HCT116 (cell line): ENCODE measurements around the gene PITPNC1. TPM values are rescaled to one million over a fixed set of nuclear protein-coding genes. Genes with fewer than 3 reads are reported as not detected.

Source experiments
- ATAC-seq: fragments of 200-7000 bp; cut with Tn5 transposase; 2 replicates; pipeline ENCODE4 v1.9.1; 2020; ENCODE audit warnings: mild to moderate bottlenecking, moderate library complexity
- BruUV-seq: library from RNA; stranded (reverse); fragments of 400-500 nt; replicated peaks from 2 replicates; lab custom pipeline; 2021; lab: Mats Ljungman, UMichigan
- CTCF ChIA-PET: fragments of 300-600 bp; sonication (Branson Sonifier 250); formaldehyde crosslinking; loops from one replicate; lab custom pipeline; 2021; ENCODE audit warnings: antibody characterized with exemption; lab: Charles Lee
- POLR2A ChIA-PET: fragments of 300-600, 350-600 bp; sonication (Branson Sonifier 250); formaldehyde crosslinking; loops from one replicate; lab custom pipeline; 2021; ENCODE audit warnings: antibody characterized with exemption; lab: Charles Lee
- RAD21 ChIA-PET, 2 experiments: fragments of 300-600 bp; sonication (Branson Sonifier 250); formaldehyde crosslinking; loops; one replicate each; lab custom pipeline; 2023; ENCODE audit warnings: low total read pairs in 2 of 2; ENCODE audit not compliant: uncharacterized antibody in 2 of 2, unreplicated experiment in 2 of 2, low non-redundant PET in 1 of 2; lab: Charles Lee
- DNase-seq: peaks from one replicate; pipeline ENCODE4 v3.0.0-alpha.2; 2010; ENCODE audit warnings: low read depth, low spot score
- H2AFZ ChIP-seq: fragments of 200-600 bp; shearing (Covaris generic), sonication (generic); 2 replicates; pipeline ENCODE4 v1.6.1; 2017; ENCODE audit warnings: low read depth, mixed run types, mixed read lengths, antibody characterized with exemption, low read length; ENCODE audit not compliant: poor library complexity, severe bottlenecking
- H3K27ac ChIP-seq: 2 replicates; pipeline ENCODE4 v1.5.1; 2012; ENCODE audit warnings: low read depth, low read length
- H3K27me3 ChIP-seq: fragments of 200-600 bp; sonication (generic); 2 replicates; pipeline ENCODE4 v1.6.1; 2016; ENCODE audit warnings: mixed run types, low read length, mixed read lengths; ENCODE audit not compliant: insufficient read depth
- H3K36me3 ChIP-seq, 2 experiments: fragments of 200-500 bp in 1 of 2; fragments of 200-600 bp in 1 of 2; sonication (Bioruptor generic) in 1 of 2; sonication (generic) in 1 of 2; 2 replicates each; pipeline versions ENCODE4 v1.5.1 to v1.6.1; 2014 to 2016; ENCODE audit warnings: low read length in 2 of 2, inconsistent platforms in 1 of 2, mixed read lengths in 1 of 2, mixed run types in 1 of 2; ENCODE audit not compliant: insufficient read depth in 2 of 2, control insufficient read depth in 1 of 2
- H3K4me1 ChIP-seq, 2 experiments: fragments of 200-600 bp in 1 of 2; sonication (generic) in 1 of 2; 2 replicates each; pipeline versions ENCODE4 v1.5.1 to v1.6.1; 2012 to 2017; ENCODE audit warnings: low read length in 2 of 2, inconsistent platforms in 1 of 2, mild to moderate bottlenecking in 1 of 2, mixed read lengths in 1 of 2, mixed run types in 1 of 2, moderate library complexity in 1 of 2; ENCODE audit not compliant: insufficient read depth in 2 of 2, control insufficient read depth in 1 of 2
- H3K4me2 ChIP-seq: fragments of 200-600 bp; sonication (generic); 2 replicates; pipeline ENCODE4 v1.6.1; 2017; ENCODE audit warnings: mixed run types, low read length, mixed read lengths
- H3K4me3 ChIP-seq, 2 experiments: fragments of 200-600 bp in 1 of 2; sonication (generic) in 1 of 2; replicated peaks in 1 of 2; 2 replicates each; pipeline ENCODE4 v1.5.1; 2011 to 2016; ENCODE audit warnings: low read length in 2 of 2, control low read depth in 1 of 2, low read depth in 1 of 2, mild to moderate bottlenecking in 1 of 2, mixed read lengths in 1 of 2, mixed run types in 1 of 2
- H3K79me2 ChIP-seq: fragments of 200-600 bp; sonication (generic); 2 replicates; pipeline ENCODE4 v1.6.1; 2017; ENCODE audit warnings: mild to moderate bottlenecking, mixed run types, low read length, moderate library complexity, mixed read lengths; ENCODE audit not compliant: insufficient read depth
- H3K9ac ChIP-seq: fragments of 200-600 bp; sonication (generic); 2 replicates; pipeline ENCODE4 v1.6.1; 2016; ENCODE audit warnings: low read length, mixed read lengths
- H3K9me2 ChIP-seq: fragments of 200-600 bp; sonication (generic), shearing (Covaris generic); 2 replicates; pipeline ENCODE4 v1.6.1; 2017; ENCODE audit warnings: mixed run types, mild to moderate bottlenecking, moderate library complexity; ENCODE audit not compliant: insufficient read depth
- H3K9me3 ChIP-seq, 2 experiments: fragments of 200-500 bp in 1 of 2; fragments of 200-600 bp in 1 of 2; sonication (Bioruptor generic) in 1 of 2; sonication (generic) in 1 of 2; 2 replicates each; pipeline ENCODE4 v1.6.1; 2014 to 2017; ENCODE audit warnings: low read length in 2 of 2, mixed read lengths in 2 of 2, inconsistent platforms in 1 of 2, low read depth in 1 of 2, mild to moderate bottlenecking in 1 of 2, mixed run types in 1 of 2, moderate library complexity in 1 of 2; ENCODE audit not compliant: control insufficient read depth in 1 of 2, insufficient read depth in 1 of 2
- H4K20me1 ChIP-seq: fragments of 200-600 bp; sonication (generic), shearing (Covaris generic); 2 replicates; pipeline ENCODE4 v1.6.1; 2017; ENCODE audit warnings: mixed run types, mild to moderate bottlenecking, moderate library complexity; ENCODE audit not compliant: insufficient read depth
- CEBPB ChIP-seq: IDR thresholded peaks from 2 replicates; pipeline ENCODE4 v1.6.1; 2012; ENCODE audit warnings: low read depth
- ELF1 ChIP-seq: IDR thresholded peaks from 2 replicates; pipeline ENCODE4 v1.6.1; 2012; ENCODE audit warnings: low read depth, borderline replicate concordance
- POLR2AphosphoS5 ChIP-seq: IDR thresholded peaks from 2 replicates; pipeline ENCODE4 v1.6.1; 2011; ENCODE audit warnings: mild to moderate bottlenecking, low read depth, low read length, moderate library complexity
- REST ChIP-seq: IDR thresholded peaks from 2 replicates; pipeline ENCODE4 v1.6.1; 2012; ENCODE audit warnings: low read depth
- SP1 ChIP-seq: IDR thresholded peaks from 2 replicates; pipeline ENCODE4 v1.6.1; 2012; ENCODE audit warnings: low read depth
- SRF ChIP-seq: IDR thresholded peaks from 2 replicates; pipeline ENCODE4 v1.6.1; 2012; ENCODE audit warnings: low read depth
- TCF7L2 ChIP-seq: IDR thresholded peaks from 2 replicates; pipeline ENCODE4 v1.7.0; 2011; ENCODE audit warnings: borderline replicate concordance, inconsistent platforms; ENCODE audit not compliant: insufficient read depth, insufficient read length; ENCODE audit errors: extremely low read depth
- YY1 ChIP-seq: IDR thresholded peaks from 2 replicates; pipeline ENCODE4 v1.6.1; 2011; ENCODE audit warnings: low read length, low read depth, moderate library complexity, mild to moderate bottlenecking; ENCODE audit not compliant: insufficient replicate concordance; ENCODE audit errors: extremely low read depth
- ZBTB33 ChIP-seq: IDR thresholded peaks from 2 replicates; pipeline ENCODE4 v1.6.1; 2011; ENCODE audit warnings: mild to moderate bottlenecking, low read length, moderate library complexity; ENCODE audit not compliant: insufficient replicate concordance; ENCODE audit errors: extremely low read depth
- ZFX ChIP-seq: fragments of 450-650 bp; IDR thresholded peaks from 2 replicates; pipeline ENCODE4 v1.6.1; 2017
- ZNF274 ChIP-seq: fragments of 200-500 bp; sonication (Bioruptor generic); IDR thresholded peaks from 2 replicates; pipeline ENCODE4 v1.6.1; 2014; ENCODE audit warnings: mild to moderate bottlenecking, low read depth, low read length, inconsistent platforms
- intact Hi-C: fragments of 100-400 bp; cut with micrococcal nuclease; formaldehyde crosslinking; loops from 2 replicates; pipeline ENCODE4 v1.10.0; 2022
- total RNA-seq: library from RNA; stranded (reverse); gene quantifications from one replicate; pipeline ENCODE4 v1.2.1, GENCODE V29; 2021; ENCODE audit not compliant: unreplicated experiment
- TF ChIP-seq, protein P1 (sequence below): IDR thresholded peaks from 2 replicates; pipeline ENCODE4 v1.6.1; 2012

Gene PITPNC1
- total RNA-seq, 1 experiment from 2014 or later = 41.9 TPM

DNA sequence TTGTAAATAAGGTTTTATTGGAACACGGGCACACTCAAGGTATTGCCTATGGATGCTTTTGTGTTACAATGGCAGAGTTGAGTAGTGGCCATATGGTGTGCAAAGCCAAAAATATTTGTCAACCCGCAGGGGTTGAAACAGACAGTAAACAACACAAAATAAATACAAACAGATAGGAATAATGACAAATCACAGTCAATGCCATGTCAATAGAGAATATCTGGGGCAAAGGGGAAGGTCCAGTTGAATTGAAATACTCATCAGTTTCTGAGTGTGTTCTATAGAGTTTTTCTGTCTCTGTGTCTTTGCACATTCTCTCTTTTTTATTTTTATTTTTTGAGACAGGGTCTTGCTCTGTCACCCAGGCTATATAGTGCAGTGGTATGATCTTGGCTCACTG lies 37.5 kb downstream of the PITPNC1 start:
- ATAC-seq (no peak), DNase-seq (no peak)
- POLR2A ChIA-PET = no interaction called here
- no peak overlapping the region for H3K27ac ChIP-seq
- CTCF ChIA-PET = no interaction called here
- no peak overlapping the region for H3K9ac ChIP-seq
- H4K20me1 ChIP-seq = no peaks in the 10 kb centered on the region
- intact Hi-C loops = no loop called here
- H3K4me1 ChIP-seq = peaks cover 21 to 53% of the 10 kb centered on the region in 2 experiments
- H3K79me2 ChIP-seq = peaks cover 33% of the 10 kb centered on the region; the same call in 1 of the 2 replicates
- peaks cover 0 to 3% of the 10 kb centered on the region in 2 experiments; a peak in 1 of 4 replicates for H3K9me3 ChIP-seq
- no peaks in the 10 kb centered on the region for H3K36me3 ChIP-seq
- RAD21 ChIA-PET = no interaction called here
- TF ChIP-seq SP1 (no peak), ZBTB33 (no peak)
- no peaks in the 10 kb centered on the region for H3K27me3 ChIP-seq
- H2AFZ ChIP-seq = no peak overlapping the region
- BruUV-seq = no TSS peak
- no peaks in the 10 kb centered on the region for H3K9me2 ChIP-seq
- no peak overlapping the region for H3K4me3 ChIP-seq
- no peak overlapping the region for H3K4me2 ChIP-seq

DNA sequence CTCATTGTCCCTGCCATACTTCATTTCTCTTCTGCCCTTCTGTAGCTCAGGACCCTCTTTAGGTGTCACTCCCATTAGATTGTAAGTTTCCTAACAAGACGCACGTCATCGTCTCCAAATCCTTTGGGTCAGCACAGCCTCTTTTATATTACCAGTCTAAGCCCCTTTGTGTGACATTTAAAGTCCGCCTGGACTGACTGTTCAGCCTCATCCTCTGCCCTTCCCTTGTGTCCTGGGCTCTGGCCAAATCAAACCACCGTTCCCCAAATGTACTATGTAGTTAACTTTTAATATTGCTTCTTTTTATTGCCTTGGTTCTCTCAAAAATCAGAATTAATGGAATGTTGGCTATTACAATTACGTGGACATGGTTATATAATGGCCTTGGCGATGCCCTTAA lies 38.2 kb downstream of the PITPNC1 start:
- Histone ChIP-seq H3K4me2 (no peak overlapping the region), H3K4me1 (peaks cover 28 to 60% of the 10 kb centered on the region in 2 experiments), H3K27me3 (no peaks in the 10 kb centered on the region), H3K9me3 (peaks cover 0 to 3% of the 10 kb centered on the region in 2 experiments; a peak in 1 of 4 replicates), H2AFZ (no peak overlapping the region), H3K9ac (no peak overlapping the region), H3K79me2 (peaks cover 33% of the 10 kb centered on the region; the same call in 1 of the 2 replicates), H3K4me3 (no peak overlapping the region), H4K20me1 (no peaks in the 10 kb centered on the region), H3K9me2 (no peaks in the 10 kb centered on the region), H3K36me3 (no peaks in the 10 kb centered on the region), H3K27ac (no peak overlapping the region)
- BruUV-seq = no TSS peak
- CTCF ChIA-PET = no interaction called here
- intact Hi-C loops = no loop called here
- TF ChIP-seq POLR2AphosphoS5 (no peak), CEBPB (no peak), YY1 (no peak), TCF7L2 (no peak), ELF1 (no peak), SRF (no peak), ZFX (no peak), ZNF274 (no peak), REST (no peak)
- TF ChIP-seq, protein P1, sequence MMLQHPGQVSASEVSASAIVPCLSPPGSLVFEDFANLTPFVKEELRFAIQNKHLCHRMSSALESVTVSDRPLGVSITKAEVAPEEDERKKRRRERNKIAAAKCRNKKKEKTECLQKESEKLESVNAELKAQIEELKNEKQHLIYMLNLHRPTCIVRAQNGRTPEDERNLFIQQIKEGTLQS = no peak
- DNase-seq (no peak), ATAC-seq (no peak)
- RAD21 ChIA-PET = no interaction called here
- POLR2A ChIA-PET = no interaction called here
